Caco-2 (cell line): ENCODE data around the gene PPP2R2D. TPM values are rescaled to one million over a fixed set of nuclear protein-coding genes. Genes with fewer than 3 reads are reported as not detected.

ENCODE experiments used
- BruUV-seq: library from RNA; stranded (reverse); fragments of 400-500 nt; replicated peaks from 2 replicates; lab custom pipeline; 2021; lab: Mats Ljungman, UMichigan
- CTCF ChIA-PET: fragments of 300-600 bp; sonication (Branson Sonifier 250); formaldehyde crosslinking; loops from one replicate; lab custom pipeline; 2022; ENCODE audit warnings: antibody characterized with exemption; lab: Charles Lee
- POLR2A ChIA-PET: fragments of 300-600 bp; sonication (Branson Sonifier 250); formaldehyde crosslinking; loops from one replicate; lab custom pipeline; 2022; ENCODE audit warnings: antibody characterized with exemption; lab: Charles Lee
- DNase-seq, 2 experiments: peaks; one replicate each; pipeline versions ENCODE4 v3.0.0 to v3.0.0-alpha.2; 2020 to 2022
- H3K27me3 ChIP-seq: replicated peaks from 2 replicates; pipeline ENCODE4 v1.6.0; 2011; ENCODE audit warnings: low read length; ENCODE audit not compliant: control insufficient read depth, insufficient read depth
- H3K36me3 ChIP-seq: 2 replicates; pipeline ENCODE4 v1.5.1; 2011; ENCODE audit warnings: low read length; ENCODE audit not compliant: control insufficient read depth, insufficient read depth
- H3K4me1 ChIP-seq: fragments of 250-450 bp; sonication (Bioruptor Pico); 2 replicates; pipeline ENCODE4 v1.5.1; 2020; ENCODE audit warnings: mild to moderate bottlenecking
- H3K4me3 ChIP-seq: 2 replicates; pipeline ENCODE4 v1.5.1; 2011; ENCODE audit warnings: low read depth, mild to moderate bottlenecking, control low read depth, low read length
- H3K9me3 ChIP-seq: fragments of 250-450 bp; sonication (Bioruptor Pico); 2 replicates; pipeline ENCODE4 v1.5.1; 2020; ENCODE audit warnings: mild to moderate bottlenecking, moderate library complexity
- H3K27ac Mint-ChIP-seq: one replicate; pipeline ENCODE4 v1.8.0; 2022; ENCODE audit warnings: mixed read lengths; ENCODE audit not compliant: unreplicated experiment
- H3K27me3 Mint-ChIP-seq: one replicate; pipeline ENCODE4 v1.8.0; 2022; ENCODE audit warnings: mixed read lengths; ENCODE audit not compliant: insufficient read depth, unreplicated experiment
- H3K36me3 Mint-ChIP-seq: one replicate; pipeline ENCODE4 v1.8.0; 2022; ENCODE audit warnings: mild to moderate bottlenecking, mixed read lengths; ENCODE audit not compliant: insufficient read depth, unreplicated experiment
- H3K4me1 Mint-ChIP-seq: one replicate; pipeline ENCODE4 v1.8.0; 2022; ENCODE audit warnings: low read depth, mixed read lengths; ENCODE audit not compliant: unreplicated experiment
- H3K4me3 Mint-ChIP-seq: one replicate; pipeline ENCODE4 v1.8.0; 2022; ENCODE audit warnings: mild to moderate bottlenecking, moderate library complexity, mixed read lengths; ENCODE audit not compliant: unreplicated experiment
- H3K9me3 Mint-ChIP-seq: one replicate; pipeline ENCODE4 v1.8.0; 2022; ENCODE audit warnings: mixed read lengths; ENCODE audit not compliant: unreplicated experiment
- CTCF ChIP-seq, 2 experiments: fragments of 200-600 bp in 1 of 2; IDR thresholded peaks; 1 replicate in 1 of 2; 2 replicates in 1 of 2; pipeline versions ENCODE4 v1.5.1 to v1.8.0; 2011 to 2022; ENCODE audit warnings: antibody characterized with exemption in 1 of 2, control low read depth in 1 of 2, inconsistent platforms in 1 of 2, low read depth in 1 of 2, low read length in 1 of 2, mild to moderate bottlenecking in 1 of 2, moderate library complexity in 1 of 2; ENCODE audit not compliant: insufficient read depth in 1 of 2, severe bottlenecking in 1 of 2, unreplicated experiment in 1 of 2
- intact Hi-C: fragments of 100-400 bp; cut with micrococcal nuclease; formaldehyde crosslinking; loops from one replicate; pipeline ENCODE4 v1.10.0; 2022; ENCODE audit not compliant: unreplicated experiment
- total RNA-seq: library from RNA; stranded (reverse); gene quantifications from 2 replicates; pipeline ENCODE4 v1.2.3, GENCODE V29; 2022

The PPP2R2D gene
- total RNA-seq, 1 experiment from 2014 or later = 34.4 TPM

- Mint-ChIP-seq H3K27ac (no peak overlapping the region), H3K9me3 (no peaks in the 10 kb centered on the region), H3K36me3 (peaks cover 34% of the 10 kb centered on the region), H3K4me3 (no peak overlapping the region), H3K4me1 (peaks cover 4% of the 10 kb centered on the region), H3K27me3 (no peaks in the 10 kb centered on the region)
- CTCF ChIA-PET = no interaction called here
- Histone ChIP-seq H3K4me1 (no peaks in the 10 kb centered on the region), H3K36me3 (no peaks in the 10 kb centered on the region; the same call in 1 of the 2 replicates), H3K9me3 (no peaks in the 10 kb centered on the region), H3K27me3 (no peaks in the 10 kb centered on the region), H3K4me3 (no peak overlapping the region)
- no TSS peak for BruUV-seq
- no peak for DNase-seq
- intact Hi-C loops = no loop called here
- TF ChIP-seq CTCF (IDR thresholded peaks at IDR 0.05; ENCODE audit: insufficient read depth in 1 of 2, low read depth in 1 of 2, low read length in 1 of 2, severe bottlenecking in 1 of 2, unreplicated experiment in 1 of 2) = no peak
- POLR2A ChIA-PET = no interaction called here
Observed at GRCh38 chr10:131934769-131935168, 34.0 kb downstream of the PPP2R2D start.

DNA sequence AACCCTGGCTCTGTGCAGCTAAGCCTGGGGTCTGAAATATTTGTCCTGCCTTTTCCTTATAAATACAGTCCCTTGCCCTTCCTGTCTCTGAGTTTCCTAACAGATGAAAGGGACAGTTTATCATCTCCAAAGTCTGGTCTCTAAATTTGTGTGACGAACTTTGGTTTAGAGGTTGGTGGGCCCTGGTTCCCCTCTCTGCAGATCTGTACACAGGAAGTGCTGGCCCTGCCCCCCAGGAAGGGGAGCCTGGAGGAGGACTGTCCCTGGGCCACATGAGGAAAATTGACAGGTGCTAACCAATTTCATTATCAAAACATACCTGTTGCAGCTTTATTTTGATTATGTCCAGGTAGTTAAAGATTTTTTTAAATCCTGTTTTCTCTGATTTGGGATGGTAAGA is 34.5 kb downstream of the PPP2R2D start:
- H3K9me3 ChIP-seq = no peaks in the 10 kb centered on the region
- no peak for TF ChIP-seq CTCF (IDR thresholded peaks at IDR 0.05; ENCODE audit: insufficient read depth in 1 of 2, low read depth in 1 of 2, low read length in 1 of 2, severe bottlenecking in 1 of 2, unreplicated experiment in 1 of 2)
- H3K4me1 ChIP-seq = no peaks in the 10 kb centered on the region
- H3K4me3 Mint-ChIP-seq = no peak overlapping the region
- H3K27ac Mint-ChIP-seq = no peak overlapping the region
- H3K27me3 ChIP-seq = no peaks in the 10 kb centered on the region
- no peaks in the 10 kb centered on the region for H3K4me1 Mint-ChIP-seq
- ChIA-PET CTCF (no interaction called here), POLR2A (no interaction called here)
- DNase-seq = no peak
- H3K36me3 Mint-ChIP-seq = peaks cover 34% of the 10 kb centered on the region
- H3K9me3 Mint-ChIP-seq = no peaks in the 10 kb centered on the region
- H3K36me3 ChIP-seq = no peaks in the 10 kb centered on the region; the same call in 1 of the 2 replicates
- no TSS peak for BruUV-seq
- H3K27me3 Mint-ChIP-seq = no peaks in the 10 kb centered on the region
- intact Hi-C loops = no loop called here
- no peak overlapping the region for H3K4me3 ChIP-seq

- POLR2A ChIA-PET = no interaction called here
- no TSS peak for BruUV-seq
- TF ChIP-seq CTCF (IDR thresholded peaks at IDR 0.05; ENCODE audit: insufficient read depth in 1 of 2, low read depth in 1 of 2, low read length in 1 of 2, severe bottlenecking in 1 of 2, unreplicated experiment in 1 of 2) = no peak
- no peaks in the 10 kb centered on the region; the same call in 1 of the 2 replicates for H3K36me3 ChIP-seq
- H3K4me1 ChIP-seq = no peaks in the 10 kb centered on the region
- no peak overlapping the region for H3K4me3 ChIP-seq
- Mint-ChIP-seq H3K4me1 (no peaks in the 10 kb centered on the region), H3K27ac (no peak overlapping the region), H3K4me3 (no peak overlapping the region), H3K9me3 (no peaks in the 10 kb centered on the region), H3K36me3 (peaks cover 37% of the 10 kb centered on the region), H3K27me3 (no peaks in the 10 kb centered on the region)
- no peaks in the 10 kb centered on the region for H3K27me3 ChIP-seq
- no peaks in the 10 kb centered on the region for H3K9me3 ChIP-seq
- CTCF ChIA-PET = no interaction called here
- no peak for DNase-seq
- intact Hi-C loops = no loop called here
Observed at GRCh38 chr10:131936294-131936693, 35.5 kb downstream of the PPP2R2D start.
